K562 (cell line): Measurements from ENCODE around the gene PRKCQ. TPM values are rescaled to one million over a fixed set of nuclear protein-coding genes. Genes with fewer than 3 reads are reported as not detected.
A peak's percentile ranks its signal among the peaks of the same experiment; 100 is the strongest.

Source experiments
- BCOR ChIP-seq: fragments of 450-650 bp; IDR thresholded peaks from 2 replicates; pipeline ENCODE4 v1.6.1; 2016
- BRF1 ChIP-seq: IDR thresholded peaks from 3 replicates; pipeline ENCODE4 v1.6.1; 2011; ENCODE audit warnings: borderline replicate concordance, mild to moderate bottlenecking; ENCODE audit not compliant: insufficient read length; ENCODE audit errors: extremely low read depth
- DPF2 ChIP-seq: fragments of 450-650 bp; IDR thresholded peaks from 2 replicates; pipeline ENCODE4 v1.6.1; 2016
- GABPA ChIP-seq: fragments of 200-800 bp; sonication (Bioruptor generic); conservative IDR thresholded peaks from 2 replicates; pipeline ENCODE4 v1.6.1; 2016; ENCODE audit warnings: low read depth, missing genetic modification characterization, missing compliant biosample characterization
- MTA1 ChIP-seq: fragments of 450-650 bp; IDR thresholded peaks from 2 replicates; pipeline ENCODE4 v1.6.1; 2017; ENCODE audit warnings: borderline replicate concordance
- PPARD ChIP-seq: fragments of 250-450 bp; sonication (Bioruptor Pico); IDR thresholded peaks from 2 replicates; pipeline ENCODE4 v1.8.0; 2022; ENCODE audit warnings: inconsistent platforms, mild to moderate bottlenecking, moderate library complexity
- SAFB ChIP-seq: fragments of 200-400 bp; formaldehyde crosslinking; IDR thresholded peaks from 2 replicates; pipeline ENCODE4 v1.6.1; 2017; ENCODE audit warnings: low read depth, low read length, borderline replicate concordance
- SIX5 ChIP-seq, 2 experiments: IDR thresholded peaks; 2 replicates each; pipeline ENCODE4 v1.6.1; 2011; ENCODE audit warnings: low read length in 2 of 2, borderline replicate concordance in 1 of 2, low read depth in 1 of 2, mild to moderate bottlenecking in 1 of 2, moderate library complexity in 1 of 2; ENCODE audit not compliant: insufficient read depth in 1 of 2
- SMAD3 ChIP-seq: fragments of 450-650 bp; formaldehyde crosslinking; conservative IDR thresholded peaks from 2 replicates; pipeline ENCODE4 v1.4.0; 2020; ENCODE audit warnings: mild to moderate bottlenecking
- SMARCA4 ChIP-seq: fragments of 450-650 bp; IDR thresholded peaks from 2 replicates; pipeline ENCODE4 v1.6.1; 2016
- SP1 ChIP-seq: sonication (generic); formaldehyde crosslinking; IDR thresholded peaks from 2 replicates; pipeline ENCODE4 v1.8.1; 2022; ENCODE audit warnings: mild to moderate bottlenecking, missing genetic modification reagents
- TAL1 ChIP-seq: fragments of 450-650 bp; IDR thresholded peaks from 2 replicates; pipeline ENCODE4 v1.6.1; 2016; ENCODE audit warnings: mild to moderate bottlenecking
- THRB ChIP-seq: fragments of 450-650 bp; formaldehyde crosslinking; conservative IDR thresholded peaks from 2 replicates; pipeline ENCODE4 v1.4.0; 2022; ENCODE audit warnings: mild to moderate bottlenecking, missing genetic modification characterization
- ZBED1 ChIP-seq: IDR thresholded peaks from 2 replicates; pipeline ENCODE4 v1.6.1; 2014
- ZBTB43 ChIP-seq: sonication (generic); formaldehyde crosslinking; IDR thresholded peaks from 2 replicates; pipeline ENCODE4 v1.8.0; 2023; ENCODE audit warnings: mild to moderate bottlenecking, missing genetic modification reagents
- ZNF140 ChIP-seq: fragments of 250-450 bp; sonication (Bioruptor Pico); IDR thresholded peaks from 2 replicates; pipeline ENCODE4 v1.8.0; 2021; ENCODE audit warnings: moderate library complexity, mild to moderate bottlenecking, inconsistent platforms
- ZNF318 ChIP-seq, 2 experiments: fragments of 450-650 bp; IDR thresholded peaks; 2 replicates each; pipeline ENCODE4 v1.6.1; 2016; ENCODE audit warnings: mild to moderate bottlenecking in 2 of 2, borderline replicate concordance in 1 of 2, low read depth in 1 of 2, moderate library complexity in 1 of 2
- ZSCAN29 ChIP-seq: fragments of 450-650 bp; IDR thresholded peaks from 2 replicates; pipeline ENCODE4 v1.6.1; 2017
- polyA plus RNA-seq, 8 experiments: library from polyadenylated mRNA; depleted of rRNA in 4 of 8; stranded (reverse) in 5 of 8; unstranded in 3 of 8; fragments of >200 nt; fragmentation: Nextera tagmentation in 2 of 8; fragmentation: Illumina TruSeq in 1 of 8; extraction: Ambion mirVana in 2 of 8; extraction: Trizol in 1 of 8; gene quantifications; 2 replicates each; pipeline versions ENCODE4 v1.2.1 to v1.2.3, GENCODE V29; 2011 to 2014; ENCODE audit warnings: inconsistent platforms in 1 of 8, missing spikeins in 1 of 8
- total RNA-seq, 7 experiments: library from RNA; depleted of rRNA in 6 of 7; stranded (reverse); fragments of >200 nt in 6 of 7; fragmentation: Illumina TruSeq in 2 of 7; extraction: Trizol in 2 of 7; gene quantifications; 2 replicates each; pipeline versions ENCODE4 v1.2.1 to v1.2.3, GENCODE V29; 2011 to 2021; ENCODE audit warnings: low replicate concordance in 1 of 7
- TF ChIP-seq, protein P1 (sequence below): IDR thresholded peaks from 3 replicates; pipeline ENCODE4 v1.6.1; 2011; ENCODE audit warnings: borderline replicate concordance, mild to moderate bottlenecking; ENCODE audit not compliant: insufficient read length, insufficient read depth

The PRKCQ gene
- total and polyA plus RNA-seq, 9 of the 15 experiments (the other 6 are each of a cell fraction or from before 2014, with no cell fraction given): 4.4 to 23.3 (median 14.6) TPM

GRCh38 chr10:6487920-6488319 is 92.2 kb downstream of the PRKCQ start (continued):
- TF ChIP-seq ZNF318 (IDR thresholded peaks at IDR 0.05; ENCODE audit: borderline replicate concordance in 1 of 2, low read depth in 1 of 2) (no peak), BRF1 (no peak), ZNF140 (CRISPR knock-in tag) (no peak), THRB (CRISPR knock-in tag) (no peak), ZBED1 (no peak), SMAD3 (CRISPR knock-in tag) (no peak), GABPA (no peak), BCOR (no peak), SIX5 (IDR thresholded peaks at IDR 0.05; ENCODE audit: borderline replicate concordance in 1 of 2, insufficient read depth in 1 of 2, low read depth in 1 of 2, low read length in 2 of 2) (no peak), SMARCA4 (peak; percentile 61; the same call in 1 of the 2 replicates), ZBTB43 (CRISPR knock-in tag) (no peak), PPARD (no peak), TAL1 (peak; percentile 55), SAFB (no peak), ZSCAN29 (no peak), MTA1 (no peak), DPF2 (peak; percentile 21; the same call in 1 of the 2 replicates), SP1 (CRISPR knock-in tag) (no peak)
- TF ChIP-seq, protein P1, sequence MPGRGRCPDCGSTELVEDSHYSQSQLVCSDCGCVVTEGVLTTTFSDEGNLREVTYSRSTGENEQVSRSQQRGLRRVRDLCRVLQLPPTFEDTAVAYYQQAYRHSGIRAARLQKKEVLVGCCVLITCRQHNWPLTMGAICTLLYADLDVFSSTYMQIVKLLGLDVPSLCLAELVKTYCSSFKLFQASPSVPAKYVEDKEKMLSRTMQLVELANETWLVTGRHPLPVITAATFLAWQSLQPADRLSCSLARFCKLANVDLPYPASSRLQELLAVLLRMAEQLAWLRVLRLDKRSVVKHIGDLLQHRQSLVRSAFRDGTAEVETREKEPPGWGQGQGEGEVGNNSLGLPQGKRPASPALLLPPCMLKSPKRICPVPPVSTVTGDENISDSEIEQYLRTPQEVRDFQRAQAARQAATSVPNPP: no peak
